ENCODE data around the gene GBE1.
"Not testable (repeated sequence)": the region's sequence is repeated elsewhere in the genome, so short reads cannot be mapped to it uniquely, and the experiment has no call there.

Gene GBE1

GRCh38 chr3:81518945-81519344, 242.5 kb downstream of the GBE1 start:
- no peak for DNase-seq

GRCh38 chr3:81516042-81516441, 245.4 kb downstream of the GBE1 start:
- DNase-seq, result no peak

- DNase-seq, result no peak
Measured at GRCh38 chr3:81513591-81513990, 247.9 kb downstream of the GBE1 start.

- DNase-seq, result no peak
Measured at GRCh38 chr3:81503026-81503425, 258.4 kb downstream of the GBE1 start.

GRCh38 chr3:81502236-81502635, 259.2 kb downstream of the GBE1 start:
- DNase-seq, result no peak

GRCh38 chr3:81500039-81500438, 261.4 kb downstream of the GBE1 start:
- no peak for DNase-seq

GRCh38 chr3:81497572-81498251, 263.7 kb downstream of the GBE1 start:
- DNase-seq, result no peak

- DNase-seq, result no peak
Measured at GRCh38 chr3:81496407-81497104, 264.9 kb downstream of the GBE1 start.

- not testable (repeated sequence) for DNase-seq
Measured at GRCh38 chr3:81492471-81492870, 269.0 kb downstream of the GBE1 start.

- DNase-seq, result no peak
Measured at GRCh38 chr3:81492040-81492439, 269.4 kb downstream of the GBE1 start.

GRCh38 chr3:81490541-81491288, 270.7 kb downstream of the GBE1 start:
- DNase-seq, result peak; percentile 75 to 80

GRCh38 chr3:81485444-81485865, 276.0 kb downstream of the GBE1 start:
- DNase-seq, result no peak

- no peak for DNase-seq
Measured at GRCh38 chr3:81484520-81484919, 276.9 kb downstream of the GBE1 start.

GRCh38 chr3:81483046-81483445, 278.4 kb downstream of the GBE1 start:
- no peak for DNase-seq

GRCh38 chr3:81477740-81478139, 283.7 kb downstream of the GBE1 start:
- DNase-seq, result no peak

GRCh38 chr3:81476692-81477091, 284.8 kb downstream of the GBE1 start:
- DNase-seq, result no peak

GRCh38 chr3:81472600-81473362, 288.7 kb downstream of the GBE1 start:
- no peak for DNase-seq

- no peak for DNase-seq
Measured at GRCh38 chr3:81470524-81471278, 290.7 kb downstream of the GBE1 start.

- DNase-seq, result no peak
Measured at GRCh38 chr3:81468391-81468790, 293.1 kb downstream of the GBE1 start.

- DNase-seq, result peak; percentile 41 to 76
Measured at GRCh38 chr3:81466201-81466560, 295.3 kb downstream of the GBE1 start.

GRCh38 chr3:81465510-81466200, 295.8 kb downstream of the GBE1 start:
- DNase-seq, result no peak

- no peak for DNase-seq
Measured at GRCh38 chr3:81463781-81464180, 297.7 kb downstream of the GBE1 start.

Data from NCI-H524 (cell line).